ENCODE results near the gene NPLOC4.

The NPLOC4 gene

GRCh38 chr17:81545160-81545949 is 91.6 kb downstream of the NPLOC4 start:
- no peak for DNase-seq

GRCh38 chr17:81544281-81544974 is 92.5 kb downstream of the NPLOC4 start:
- no peak for DNase-seq

GRCh38 chr17:81543756-81544155 is 93.2 kb downstream of the NPLOC4 start:
- no peak for DNase-seq

GRCh38 chr17:81543339-81543675 is 93.6 kb downstream of the NPLOC4 start:
- no peak for DNase-seq

- DNase-seq = no peak
These were observed 94.2 kb downstream of the NPLOC4 start for GRCh38 chr17:81542431-81543338.

- DNase-seq = no peak
These were observed 95.8 kb downstream of the NPLOC4 start for GRCh38 chr17:81541123-81541522.

- no peak for DNase-seq
These were observed 96.3 kb downstream of the NPLOC4 start for GRCh38 chr17:81540676-81541027.

GRCh38 chr17:81539961-81540675 is 96.8 kb downstream of the NPLOC4 start:
- DNase-seq = no peak

GRCh38 chr17:81539571-81539900 is 97.4 kb downstream of the NPLOC4 start:
- DNase-seq = no peak

GRCh38 chr17:81538651-81539570 is 98.0 kb downstream of the NPLOC4 start:
- no peak for DNase-seq

GRCh38 chr17:81537856-81538555 is 98.9 kb downstream of the NPLOC4 start:
- no peak for DNase-seq

- DNase-seq = peak in 1 of 4 experiments; percentile 16
These were observed 99.5 kb downstream of the NPLOC4 start for GRCh38 chr17:81537343-81537855.

GRCh38 chr17:81536299-81537290 is 100.3 kb downstream of the NPLOC4 start:
- no peak for DNase-seq

GRCh38 chr17:81535480-81536298 is 101.2 kb downstream of the NPLOC4 start:
- no peak for DNase-seq

- DNase-seq = no peak
These were observed 101.9 kb downstream of the NPLOC4 start for GRCh38 chr17:81535007-81535328.

GRCh38 chr17:81534157-81535006 is 102.5 kb downstream of the NPLOC4 start:
- DNase-seq = no peak

- no peak for DNase-seq
These were observed 103.4 kb downstream of the NPLOC4 start for GRCh38 chr17:81533339-81534141.

Measured in activated CD4-positive, CD25-positive, alpha-beta regulatory T cell (primary cell).